Measurements from ENCODE around the gene ABLIM3.

GRCh38 chr5:149172709-149173505, 31.6 kb downstream of the ABLIM3 start:
- TF ChIP-seq NFIC (IDR thresholded peaks at IDR 0.05; ENCODE audit: borderline replicate concordance) (no peak), RAD21 (IDR thresholded peaks at IDR 0.05; ENCODE audit: low read length) (no peak), POLR2AphosphoS5 (IDR thresholded peaks at IDR 0.05; ENCODE audit: low read depth, low read length) (no peak), CTCF (IDR thresholded peaks at IDR 0.05) (no peak), MAX (IDR thresholded peaks at IDR 0.05; ENCODE audit: low read depth) (no peak), USF1 (IDR thresholded peaks at IDR 0.05; ENCODE audit: borderline replicate concordance, low read depth) (no peak)
